Stimulated activated CD8-positive, alpha-beta memory T cell treated with anti-CD3 and anti-CD28 coated beads, Interleukin-4, amount 100 ng/mL, for 4 hours (primary cell): ENCODE measurements around the gene BRD9.
"Not testable (repeated sequence)": the region's sequence is repeated elsewhere in the genome, so short reads cannot be mapped to it uniquely, and the experiment has no call there.

Source experiments
- DNase-seq, 2 donors: peaks; one replicate each; pipeline ENCODE4 v3.0.0-alpha.2; 2020; ENCODE audit warnings: low read depth in 2 of 2, low spot score in 1 of 2

BRD9 gene

DNA sequence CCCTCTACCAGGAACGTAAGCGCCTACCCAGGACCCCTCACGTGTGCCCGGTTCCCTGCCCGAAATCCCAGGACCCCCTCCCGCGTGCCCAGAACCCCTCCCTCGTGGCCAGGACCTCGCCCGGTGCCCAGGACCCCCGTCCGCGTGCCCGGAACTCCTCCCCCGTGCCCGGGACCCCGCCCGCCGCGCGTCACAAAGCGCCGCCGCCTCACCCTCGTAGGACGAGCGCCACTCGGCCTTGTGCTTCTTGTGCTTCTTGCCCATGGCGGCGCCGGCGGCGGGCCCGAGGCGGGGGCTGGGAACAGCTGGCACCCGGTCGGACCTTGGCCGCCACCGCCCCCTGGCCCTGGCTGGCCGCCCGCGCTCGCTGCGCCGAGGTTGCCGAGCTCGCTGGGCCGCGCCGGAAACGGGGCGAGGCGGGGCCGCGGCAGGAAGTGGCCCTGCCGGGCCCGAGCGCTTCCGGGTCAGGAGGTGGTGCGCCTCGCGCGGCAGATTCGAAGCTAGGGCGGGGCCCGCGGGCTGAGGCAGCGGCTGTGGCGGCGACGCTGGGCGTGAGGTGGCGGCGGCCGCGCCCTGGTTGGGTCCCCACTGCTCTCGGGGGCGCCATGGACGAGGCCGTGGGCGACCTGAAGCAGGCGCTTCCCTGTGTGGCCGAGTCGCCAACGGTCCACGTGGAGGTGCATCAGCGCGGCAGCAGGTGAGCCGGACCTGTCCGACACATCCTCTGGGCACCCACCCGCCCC, at the start of gene BRD9, which contains the start of gene TRIP13:
BRD9 (minus strand) TSS at position 408 of the 743 bp plus-strand sequence; CDS start at position 264, 144 bp downstream.
TRIP13 (plus strand) TSS at position 491 of the 743 bp plus-strand sequence; CDS start at position 606, 115 bp downstream.
- DNase-seq = peak; percentile 52 to 61

DNA sequence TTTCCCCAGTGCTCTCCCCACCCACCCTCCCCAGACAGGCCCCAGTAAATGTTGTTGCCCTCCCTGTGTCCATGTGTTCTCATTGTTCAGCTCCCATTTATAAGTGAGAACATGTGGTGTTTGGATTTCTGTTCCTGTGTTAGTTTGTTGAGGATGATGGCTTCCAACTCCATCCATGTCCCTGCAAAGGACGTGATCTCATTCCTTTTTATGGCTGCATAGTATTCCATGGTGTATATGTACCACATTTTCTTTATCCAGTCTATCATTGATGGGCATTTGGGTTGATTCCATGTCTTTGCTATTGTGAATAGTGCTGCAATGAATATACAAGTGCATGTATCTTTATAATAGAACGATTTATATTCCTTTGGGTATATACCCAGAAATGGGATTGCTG, 48.1 kb upstream of the BRD9 start:
- DNase-seq = not testable (repeated sequence)

DNA sequence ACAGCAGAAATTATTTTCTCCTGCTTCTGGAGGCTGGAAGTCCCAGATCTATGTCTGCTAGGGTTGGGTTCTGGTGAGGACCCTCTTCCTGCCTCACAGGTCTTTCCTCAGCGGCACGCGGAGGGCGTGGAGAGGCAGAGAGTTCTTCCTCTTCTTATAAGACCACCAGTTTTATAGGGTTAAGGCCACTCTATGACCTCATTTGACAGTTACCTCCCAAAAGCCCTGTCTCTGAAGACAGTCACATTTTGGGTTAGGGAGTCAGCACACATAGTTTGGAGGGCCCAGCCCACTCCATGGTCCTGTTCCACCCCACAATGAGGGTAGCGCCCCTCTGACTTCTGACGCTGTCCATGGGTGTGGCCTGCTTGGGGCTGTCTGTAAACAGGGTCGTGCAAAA, 46.8 kb upstream of the BRD9 start:
- DNase-seq = no peak

DNA sequence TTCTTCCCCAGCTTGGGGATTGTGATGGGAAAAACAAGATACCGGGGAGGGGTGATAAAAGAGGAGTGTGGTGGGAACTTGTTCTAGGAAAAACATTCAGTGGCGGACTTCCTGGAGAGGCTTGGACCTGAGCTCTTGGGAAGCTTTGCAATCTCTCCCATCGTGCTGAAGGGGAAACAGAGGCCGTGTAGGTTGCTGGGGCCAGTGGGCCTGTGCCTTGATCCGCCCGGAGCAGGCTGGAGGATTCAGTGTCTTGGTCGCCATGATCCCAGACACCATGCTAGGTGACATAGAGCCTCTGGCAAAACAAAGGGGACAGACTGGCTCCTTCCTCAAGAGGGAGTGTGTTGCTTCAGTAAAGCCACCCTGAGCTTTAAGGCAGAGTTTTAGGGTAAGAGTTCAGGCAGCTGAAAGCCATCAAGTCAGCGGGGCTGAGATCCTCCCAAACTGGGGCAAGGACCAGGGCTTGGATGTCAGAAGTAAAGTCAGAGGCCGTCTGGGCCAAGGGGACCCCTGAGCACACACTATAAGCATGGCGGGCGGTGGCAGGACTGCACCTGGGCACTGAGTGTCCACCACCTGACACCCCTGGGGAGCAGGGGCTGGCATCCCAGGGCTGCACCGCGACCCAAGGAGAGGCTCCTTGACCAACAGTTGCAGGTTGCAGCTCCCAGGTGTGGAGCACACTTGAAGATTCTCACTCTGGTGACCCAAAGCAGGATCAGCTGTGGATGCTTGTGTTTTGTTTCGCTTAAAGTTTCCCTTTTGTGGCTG, 44.7 kb upstream of the BRD9 start:
- no peak for DNase-seq

DNA sequence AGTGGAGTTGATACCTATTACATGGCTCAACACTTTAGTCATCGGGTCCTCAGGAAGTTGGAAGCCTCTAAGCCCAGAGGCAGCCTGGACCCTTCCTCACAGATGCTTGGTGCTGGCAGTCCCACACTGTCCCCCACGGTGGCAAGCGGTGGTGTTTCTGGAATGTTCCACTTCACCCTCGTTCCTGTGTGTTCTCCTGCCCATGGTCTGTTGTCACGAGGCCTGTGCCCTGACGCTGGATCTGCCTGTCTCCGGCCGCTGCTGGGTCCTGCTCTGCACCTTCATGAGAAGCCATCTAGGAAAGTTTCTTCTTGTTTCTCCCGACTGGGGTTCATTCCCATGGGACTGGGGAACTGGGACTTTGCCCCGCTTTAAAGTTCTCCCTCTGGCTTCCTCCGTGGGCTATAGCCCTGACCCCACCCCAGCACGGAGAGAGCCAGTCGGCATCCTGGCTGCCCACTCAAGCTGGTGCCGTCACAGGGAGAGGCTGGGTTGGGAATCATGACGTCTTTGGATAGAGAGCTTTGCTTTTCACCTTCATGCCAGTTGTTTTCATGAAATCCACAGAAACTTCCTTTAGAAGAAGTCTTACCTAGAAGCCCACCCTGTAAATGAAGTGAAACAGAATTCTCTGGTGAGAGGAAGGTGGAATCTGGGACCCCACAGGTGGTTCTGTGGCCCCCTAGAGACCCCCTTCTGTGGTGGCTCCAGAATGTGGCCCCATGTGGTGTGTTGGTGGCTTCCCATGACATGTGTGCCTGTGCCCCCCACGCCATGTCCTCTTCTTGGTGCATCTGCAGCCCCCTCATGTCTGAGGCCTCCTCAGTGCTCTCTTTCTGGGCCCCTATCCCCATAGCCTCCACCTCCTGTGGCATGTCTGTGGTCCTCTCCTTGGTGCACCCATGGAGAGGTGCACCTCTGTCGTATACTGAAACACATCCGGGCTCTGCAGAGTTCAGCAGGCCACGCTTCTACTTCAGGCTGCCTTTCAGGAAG, 43.8 kb upstream of the BRD9 start:
- no peak for DNase-seq

DNA sequence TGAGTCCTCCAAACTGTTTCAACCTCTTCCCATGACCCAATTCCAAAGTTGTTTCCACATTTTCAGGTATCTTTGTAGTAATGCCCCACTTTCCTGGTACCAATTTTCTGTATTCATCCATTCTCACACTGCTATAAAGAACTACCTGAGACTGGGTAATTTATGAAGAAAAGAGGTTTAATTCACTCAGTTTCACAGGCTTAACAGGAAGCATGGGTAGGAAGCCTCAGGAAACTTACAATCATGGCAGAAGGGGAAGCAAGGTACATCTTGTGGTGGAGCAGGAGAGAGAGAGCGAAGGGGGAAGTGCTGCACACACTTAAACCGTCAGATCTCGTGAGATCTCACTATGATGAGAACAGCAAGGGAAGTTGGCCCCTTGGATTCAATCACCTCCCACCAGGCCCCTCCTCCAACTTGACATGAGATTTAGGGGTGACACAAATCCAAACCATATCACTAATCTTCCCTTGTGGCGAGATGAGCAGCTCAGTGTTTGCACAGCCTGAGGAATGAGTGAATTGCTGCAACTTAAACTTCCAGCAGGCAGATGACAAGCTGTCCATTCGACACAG, 43.0 kb upstream of the BRD9 start:
- DNase-seq = no peak

DNA sequence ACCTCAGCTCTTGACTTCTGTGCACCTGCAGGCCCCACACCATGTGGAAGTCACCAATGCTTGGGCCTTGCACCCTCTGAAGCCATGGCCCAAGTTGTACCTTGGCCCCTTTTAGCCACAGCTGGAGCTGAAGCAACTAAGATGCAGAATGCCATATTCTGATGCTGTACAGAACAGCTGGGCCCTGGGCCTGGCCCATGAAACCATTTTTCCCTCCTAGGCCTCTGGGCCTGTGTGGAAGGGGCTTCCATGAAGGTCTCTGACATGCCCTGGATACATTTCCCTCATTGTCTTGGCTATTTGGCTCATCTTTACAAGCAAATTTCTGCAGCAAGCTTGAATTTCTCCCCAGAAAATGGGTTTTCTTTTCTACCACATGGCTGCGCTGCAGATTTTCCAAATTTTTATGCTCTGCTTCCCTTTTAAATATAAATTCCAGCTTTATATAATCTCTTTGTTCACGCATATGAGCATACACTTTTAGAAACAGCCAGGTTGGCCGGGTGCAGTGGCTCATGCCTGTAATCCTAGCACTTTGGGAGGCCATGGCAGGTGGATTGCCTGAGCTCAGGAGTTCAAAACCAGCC, 41.9 kb upstream of the BRD9 start:
- not testable (repeated sequence) for DNase-seq

DNA sequence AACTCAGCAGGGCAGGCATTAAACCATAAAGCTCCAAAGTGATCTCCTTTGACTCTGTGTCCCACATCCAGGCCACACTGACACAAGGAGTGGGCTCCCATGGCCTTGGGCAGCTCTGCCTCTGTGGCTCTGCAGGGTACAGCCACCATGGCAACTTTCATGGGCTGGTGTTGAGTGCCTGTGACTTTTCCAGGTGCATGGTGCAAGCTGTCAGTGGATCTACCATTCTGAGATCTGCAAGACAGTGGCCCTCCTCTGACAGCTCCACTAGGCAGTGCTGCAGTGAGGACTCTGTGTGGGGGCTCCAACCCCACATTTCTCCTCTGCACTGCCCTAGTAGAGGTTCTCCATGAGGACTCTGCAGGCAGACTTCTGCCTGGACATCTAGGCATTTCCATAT, 41.4 kb upstream of the BRD9 start:
- DNase-seq = not testable (repeated sequence)

DNA sequence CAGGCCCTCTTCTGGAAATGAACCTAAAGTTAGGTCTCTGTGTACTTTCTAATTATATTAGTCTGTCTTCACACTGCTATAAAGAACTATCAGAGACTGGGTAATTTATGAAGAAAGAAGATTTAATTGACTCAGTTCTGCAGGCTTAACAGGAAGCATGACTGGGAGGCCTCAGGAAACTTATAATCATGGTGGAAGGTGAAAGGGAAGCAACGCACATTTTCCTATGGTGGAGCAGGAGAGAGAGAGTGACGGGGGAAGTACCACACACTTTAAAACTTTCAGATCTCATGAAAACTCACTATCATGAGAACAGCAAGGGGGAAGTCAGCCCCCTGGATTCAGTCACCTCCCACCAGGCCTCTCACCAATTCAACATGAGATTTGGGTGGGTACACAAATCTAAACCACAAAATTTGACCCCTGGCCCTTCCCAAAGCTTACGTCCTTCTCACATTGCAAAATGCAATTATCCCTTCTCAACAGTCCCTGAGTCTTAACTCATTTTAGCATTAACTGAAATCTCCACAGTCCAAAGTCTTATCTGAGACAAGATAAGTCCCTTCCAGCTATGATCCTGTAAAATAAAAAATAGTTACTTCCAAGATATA, 40.8 kb upstream of the BRD9 start:
- no peak for DNase-seq

DNA sequence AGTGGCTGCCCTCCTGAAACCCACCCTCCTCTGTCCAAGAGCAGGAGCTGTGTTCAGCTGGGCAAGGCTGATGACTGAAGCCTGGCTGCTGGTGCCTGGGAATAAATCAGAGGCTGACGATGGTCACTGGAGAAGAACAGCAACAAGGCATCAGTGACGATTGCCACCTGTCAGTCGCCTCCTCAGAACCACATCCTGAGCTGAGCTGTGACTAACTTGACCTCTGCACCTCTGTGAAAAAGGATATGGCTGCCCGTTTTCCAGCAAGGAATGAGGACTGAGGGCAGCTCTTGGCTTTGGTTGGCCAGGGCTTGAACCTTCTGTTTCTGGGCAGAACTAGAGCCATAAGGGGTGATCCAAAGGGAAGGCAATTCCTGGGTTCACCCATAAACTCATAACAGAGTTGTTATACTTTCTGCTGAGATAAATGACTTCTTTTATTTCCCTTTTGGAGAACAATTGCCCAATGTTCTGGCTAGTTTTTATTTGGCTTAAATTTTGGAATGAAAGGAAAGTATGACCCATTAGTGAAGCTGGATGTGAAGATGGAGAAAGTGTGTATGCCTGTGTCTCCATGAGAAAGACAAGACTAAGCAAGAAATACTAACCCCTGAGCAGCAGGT, 40.1 kb upstream of the BRD9 start:
- no peak for DNase-seq

DNA sequence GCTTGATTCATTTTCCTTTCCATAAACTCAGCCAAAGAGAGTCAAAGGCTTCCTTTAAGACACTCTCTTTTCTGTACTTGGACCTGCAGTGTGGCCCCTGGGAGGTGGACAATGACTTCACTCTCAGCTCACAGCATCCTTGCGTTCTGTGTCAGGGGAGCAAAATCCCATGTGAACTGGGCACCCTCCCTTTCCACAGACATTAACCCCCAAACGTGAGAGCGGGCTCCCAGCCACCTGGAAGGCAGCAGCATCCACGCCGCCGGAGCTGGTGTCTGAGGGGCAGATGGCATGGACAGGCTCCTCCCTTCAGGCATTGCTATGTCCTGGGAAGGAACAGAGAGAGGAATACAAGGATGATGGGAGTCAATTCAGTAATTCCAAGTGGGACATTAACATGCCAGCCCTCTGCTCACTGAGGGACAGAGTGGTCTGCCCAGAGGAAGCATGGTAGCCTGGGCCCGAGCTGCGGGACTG, 39.6 kb upstream of the BRD9 start:
- no peak for DNase-seq

DNA sequence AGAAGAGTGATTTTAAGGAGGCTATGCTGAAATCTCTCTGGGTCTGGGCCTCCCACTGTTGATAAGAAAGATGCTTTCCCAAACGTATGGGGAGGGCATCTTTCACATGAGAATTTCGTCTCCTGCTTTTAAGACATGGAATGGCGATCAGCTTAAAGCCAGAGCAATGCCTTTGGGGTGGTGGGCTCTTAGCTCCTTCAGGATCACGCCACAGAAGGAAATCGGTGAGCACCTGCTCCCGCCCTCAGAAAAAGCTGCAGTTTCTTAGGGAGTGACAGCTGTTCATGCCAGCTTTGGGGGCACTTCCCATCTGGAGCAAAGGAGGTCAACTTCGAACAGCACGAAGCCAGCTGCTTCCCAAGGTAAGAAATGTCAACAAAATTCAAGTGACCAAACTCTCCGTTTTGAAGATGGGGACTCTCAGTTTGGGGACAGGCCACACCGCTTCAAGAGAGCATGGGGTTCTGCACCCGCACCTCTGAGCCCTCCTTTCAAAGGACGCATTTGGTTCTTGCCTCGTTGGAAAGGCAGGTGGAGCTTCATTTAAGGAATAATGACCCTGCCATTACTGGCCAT, 39.1 kb upstream of the BRD9 start:
- DNase-seq = no peak

DNA sequence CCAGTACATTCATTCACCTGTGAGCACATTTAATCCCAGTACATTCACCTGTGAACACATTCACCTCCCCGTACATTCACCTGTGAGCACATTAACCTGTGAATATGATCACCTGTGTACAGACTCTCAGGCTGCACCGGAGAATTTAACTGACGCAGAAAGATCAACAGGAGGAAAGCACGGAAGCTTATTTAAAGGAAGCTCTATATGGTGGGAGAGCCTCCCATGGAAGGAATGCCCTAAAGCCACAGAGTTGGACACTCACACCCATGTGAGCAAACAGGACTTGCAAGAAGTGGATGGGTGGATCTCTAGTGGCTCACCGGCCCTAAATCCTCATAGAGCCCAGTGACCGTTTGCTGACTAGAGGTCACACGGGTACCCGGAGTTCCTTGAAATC, 38.3 kb upstream of the BRD9 start:
- DNase-seq = no peak

DNA sequence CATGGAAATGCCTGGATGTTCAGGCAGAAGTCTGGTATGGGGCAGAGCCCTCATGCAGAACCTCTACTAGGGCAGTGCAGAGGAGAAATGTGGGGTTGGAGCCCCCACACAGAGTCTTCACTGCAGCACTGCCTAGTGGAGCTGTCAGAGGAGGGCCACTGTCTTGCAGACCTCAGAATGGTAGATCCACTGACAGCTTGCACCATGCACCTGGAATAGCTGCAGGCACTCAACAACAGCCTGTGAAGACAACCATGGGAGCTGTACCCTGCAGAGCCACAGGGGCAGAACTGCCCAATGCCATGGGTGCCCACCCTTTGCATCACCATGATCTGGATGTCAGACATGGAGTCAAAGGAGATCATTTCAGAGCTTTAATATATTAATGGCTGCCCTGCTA, 37.0 kb upstream of the BRD9 start:
- DNase-seq = no peak

DNA sequence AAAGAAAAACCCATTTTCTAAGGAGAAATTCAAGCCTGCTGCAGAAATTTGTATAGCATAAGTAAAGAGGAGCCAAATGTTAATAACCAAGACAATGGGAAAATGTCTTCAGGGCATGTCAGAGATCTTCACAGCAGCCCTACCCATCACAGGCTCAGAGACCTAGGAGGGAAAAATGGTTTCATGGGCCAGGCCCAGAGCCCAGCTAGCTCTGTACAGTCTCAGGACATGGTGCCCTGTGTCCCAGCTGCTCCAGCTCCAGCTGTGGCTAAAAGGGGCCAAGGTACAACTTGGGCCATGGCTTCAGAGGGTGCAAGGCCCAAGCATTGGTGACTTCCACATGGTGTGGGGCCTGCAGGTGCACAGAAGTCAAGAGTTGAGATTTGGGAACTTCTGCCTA, 36.6 kb upstream of the BRD9 start:
- DNase-seq = not testable (repeated sequence)

DNA sequence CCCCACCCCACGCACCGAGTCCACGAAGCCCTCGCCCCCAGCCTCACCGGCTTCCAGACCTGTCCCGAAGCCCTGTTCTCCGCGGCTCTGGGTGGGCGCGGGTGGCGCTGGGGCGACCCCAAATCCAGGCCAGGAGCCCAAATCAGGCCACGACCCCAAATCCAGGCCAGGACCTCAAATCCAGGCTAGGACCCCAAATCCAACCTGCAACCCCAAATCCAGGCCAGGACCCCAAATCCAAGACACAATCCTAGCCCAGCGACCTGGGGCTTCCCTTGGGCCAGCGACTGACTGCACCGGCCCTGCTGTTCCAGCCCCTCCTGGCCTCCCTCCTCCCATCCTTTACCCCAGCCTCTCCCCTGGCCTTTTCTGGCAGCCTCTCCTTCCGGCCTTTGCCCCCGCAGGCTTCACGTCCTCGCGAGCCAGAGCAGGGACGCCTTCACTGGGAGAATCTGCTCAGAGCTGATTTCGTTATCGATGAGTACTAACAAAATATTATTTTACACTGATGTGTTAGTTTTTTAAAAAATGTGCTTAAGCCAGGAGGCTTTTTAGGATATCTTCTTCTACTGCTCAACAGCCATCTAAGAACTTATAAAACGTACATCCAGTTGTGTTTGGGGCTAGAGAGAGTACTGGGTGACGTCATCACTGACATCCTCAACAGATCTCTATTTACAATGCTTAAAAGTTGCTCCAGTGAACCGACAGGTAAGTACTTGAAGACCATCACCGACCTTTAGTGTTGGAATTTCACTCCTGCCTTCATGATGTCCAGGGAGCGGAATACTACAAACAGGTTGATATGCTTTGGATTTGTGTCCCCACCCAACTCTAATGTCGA, 34.8 kb upstream of the BRD9 start:
- DNase-seq = no peak

DNA sequence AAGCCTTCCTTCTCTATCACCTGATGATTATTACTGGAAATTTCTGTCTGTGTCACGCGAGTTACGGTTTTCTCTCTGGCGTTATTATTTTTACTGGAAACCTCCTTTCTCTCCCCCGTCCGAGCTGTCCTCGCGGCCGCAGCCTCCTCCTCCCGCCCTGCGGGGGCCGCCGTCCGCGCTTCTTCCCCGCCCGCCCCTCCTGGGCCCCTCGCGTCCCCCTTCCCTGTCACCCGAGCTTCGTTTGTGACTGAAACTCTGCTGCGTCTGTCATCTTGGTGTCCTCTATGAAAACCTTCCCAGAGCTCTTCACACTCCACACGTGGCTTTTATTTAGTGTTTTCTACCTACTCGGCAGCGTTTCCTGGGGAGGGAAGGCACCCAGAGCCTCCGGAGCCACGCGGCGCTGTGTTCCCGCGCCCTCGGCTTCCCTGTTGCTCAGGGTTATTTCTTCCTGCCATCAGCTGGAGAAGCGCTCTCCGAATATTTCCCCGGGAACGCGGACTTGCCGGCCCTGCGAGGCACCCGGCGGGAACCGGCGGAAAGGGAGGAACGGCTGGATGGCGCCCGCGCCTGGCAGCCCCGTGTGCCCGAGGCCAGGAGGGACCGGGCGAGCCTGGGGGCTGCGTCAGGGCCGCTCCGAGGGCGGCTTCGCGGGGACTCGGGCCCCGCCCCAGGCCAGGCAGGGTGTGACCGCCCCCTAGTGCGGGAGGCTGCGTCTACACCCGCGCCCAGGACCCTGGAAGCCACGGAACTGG, 34.0 kb upstream of the BRD9 start:
- no peak for DNase-seq
